Endothelial cell of umbilical vein (primary cell): ENCODE measurements around the gene POU5F1.
"Not testable (repeated sequence)": the region's sequence is repeated elsewhere in the genome, so short reads cannot be mapped to it uniquely, and the experiment has no call there.

Experiments
- EZH2 ChIP-seq: IDR thresholded peaks from 2 replicates; pipeline ENCODE4 v1.6.1; 2012; ENCODE audit warnings: borderline replicate concordance, low read depth, mild to moderate bottlenecking, moderate library complexity, low read length, inconsistent platforms; ENCODE audit not compliant: severe bottlenecking
- JUN ChIP-seq: IDR thresholded peaks from 2 replicates; pipeline ENCODE4 v1.6.1; 2011; ENCODE audit warnings: borderline replicate concordance, low read depth; ENCODE audit not compliant: insufficient read length, insufficient read depth
- MAX ChIP-seq: IDR thresholded peaks from 2 replicates; pipeline ENCODE4 v1.6.1; 2011; ENCODE audit not compliant: insufficient read depth, insufficient read length
- POLR2A ChIP-seq: IDR thresholded peaks from 2 replicates; pipeline ENCODE4 v1.6.1; 2012; ENCODE audit warnings: low read depth, mild to moderate bottlenecking, control low read depth, low read length
- POLR2AphosphoS5 ChIP-seq: IDR thresholded peaks from 2 replicates; pipeline ENCODE4 v1.6.1; 2012; ENCODE audit warnings: low read depth, mild to moderate bottlenecking, control low read depth, low read length, moderate library complexity; ENCODE audit not compliant: insufficient read depth
- TF ChIP-seq, protein P1 (sequence below), 2 donors: IDR thresholded peaks; 1 replicate in 1 of 2; 2 replicates in 1 of 2; pipeline ENCODE4 v1.5.1; 2011; ENCODE audit warnings: low read length in 2 of 2, mild to moderate bottlenecking in 2 of 2, moderate library complexity in 2 of 2, control low read depth in 1 of 2, inconsistent platforms in 1 of 2, low read depth in 1 of 2; ENCODE audit not compliant: insufficient read depth in 1 of 2; ENCODE audit errors: extremely low read depth in 1 of 2

- not testable (repeated sequence) for TF ChIP-seq MAX, EZH2, POLR2A, JUN, POLR2AphosphoS5
- TF ChIP-seq, protein P1, sequence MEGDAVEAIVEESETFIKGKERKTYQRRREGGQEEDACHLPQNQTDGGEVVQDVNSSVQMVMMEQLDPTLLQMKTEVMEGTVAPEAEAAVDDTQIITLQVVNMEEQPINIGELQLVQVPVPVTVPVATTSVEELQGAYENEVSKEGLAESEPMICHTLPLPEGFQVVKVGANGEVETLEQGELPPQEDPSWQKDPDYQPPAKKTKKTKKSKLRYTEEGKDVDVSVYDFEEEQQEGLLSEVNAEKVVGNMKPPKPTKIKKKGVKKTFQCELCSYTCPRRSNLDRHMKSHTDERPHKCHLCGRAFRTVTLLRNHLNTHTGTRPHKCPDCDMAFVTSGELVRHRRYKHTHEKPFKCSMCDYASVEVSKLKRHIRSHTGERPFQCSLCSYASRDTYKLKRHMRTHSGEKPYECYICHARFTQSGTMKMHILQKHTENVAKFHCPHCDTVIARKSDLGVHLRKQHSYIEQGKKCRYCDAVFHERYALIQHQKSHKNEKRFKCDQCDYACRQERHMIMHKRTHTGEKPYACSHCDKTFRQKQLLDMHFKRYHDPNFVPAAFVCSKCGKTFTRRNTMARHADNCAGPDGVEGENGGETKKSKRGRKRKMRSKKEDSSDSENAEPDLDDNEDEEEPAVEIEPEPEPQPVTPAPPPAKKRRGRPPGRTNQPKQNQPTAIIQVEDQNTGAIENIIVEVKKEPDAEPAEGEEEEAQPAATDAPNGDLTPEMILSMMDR (IDR thresholded peaks at IDR 0.05; ENCODE audit: extremely low read depth in 1 of 2, insufficient read depth in 1 of 2, low read depth in 1 of 2, low read length in 2 of 2) = not testable (repeated sequence)
Measured at GRCh38 chr6:31183859-31184258, 13.4 kb upstream of the POU5F1 start.
